ENCODE data around the gene VPREB3. TPM values are rescaled to one million over a fixed set of nuclear protein-coding genes. Genes with fewer than 3 reads are reported as not detected.
"Not testable (repeated sequence)": the region's sequence is repeated elsewhere in the genome, so short reads cannot be mapped to it uniquely, and the experiment has no call there.

VPREB3 gene
- total RNA-seq, 5 donors from 2014 or later (not counting 1 experiment from before 2014, with no cell fraction given): 1.5 to 2.6 (median 1.7) TPM; not detected in 1

GRCh38 chr22:23737696-23738095, 16.5 kb downstream of the VPREB3 start:
- Mint-ChIP-seq H3K4me3 (no peak overlapping the region), H3K4me1 (no peaks in the 10 kb centered on the region), H3K36me3 (no peaks in the 10 kb centered on the region), H3K27me3 (no peaks in the 10 kb centered on the region), H3K9me3 (no peaks in the 10 kb centered on the region), H3K27ac (no peak overlapping the region)
- DNase-seq (no peak), ATAC-seq (replicated peaks in 1 of 4) (no peak)
- ChIA-PET CTCF (no interaction called here), POLR2A (no interaction called here)
- no peak overlapping the region for H3K4me3 ChIP-seq (ENCODE audit: control insufficient read depth in 1 of 2, extremely low read depth in 1 of 2, low read length in 1 of 2)
- no peaks in the 10 kb centered on the region for H3K4me1 ChIP-seq (ENCODE audit: control insufficient read depth in 1 of 2, extremely low read depth in 1 of 2, insufficient read depth in 2 of 2, low read length in 2 of 2)
- H3K27ac ChIP-seq (ENCODE audit: low read length): no peak overlapping the region
- peaks cover 0 to 4% of the 10 kb centered on the region in 2 experiments for H3K27me3 ChIP-seq (replicated peaks in 1 of 2; ENCODE audit: control insufficient read depth in 2 of 2, extremely low read depth in 1 of 2, insufficient read depth in 2 of 2, low read length in 1 of 2)
- H3K36me3 ChIP-seq (ENCODE audit: control insufficient read depth in 2 of 2, extremely low read depth in 1 of 2, insufficient read depth in 1 of 2, low read length in 1 of 2): no peaks in the 10 kb centered on the region
- H3K9me3 ChIP-seq: no peaks in the 10 kb centered on the region

- H3K4me3 Mint-ChIP-seq; H3K9me3 Mint-ChIP-seq; CTCF ChIA-PET; H3K27ac Mint-ChIP-seq; H3K36me3 ChIP-seq (ENCODE audit: control insufficient read depth in 2 of 2, extremely low read depth in 1 of 2, insufficient read depth in 1 of 2, low read length in 1 of 2); H3K4me3 ChIP-seq (ENCODE audit: control insufficient read depth in 1 of 2, extremely low read depth in 1 of 2, low read length in 1 of 2); ATAC-seq (replicated peaks in 1 of 4); H3K27ac ChIP-seq (ENCODE audit: low read length); DNase-seq; H3K4me1 ChIP-seq (ENCODE audit: control insufficient read depth in 1 of 2, extremely low read depth in 1 of 2, insufficient read depth in 2 of 2, low read length in 2 of 2); POLR2A ChIA-PET; H3K36me3 Mint-ChIP-seq; H3K27me3 Mint-ChIP-seq; H3K9me3 ChIP-seq; H3K4me1 Mint-ChIP-seq: not testable (repeated sequence)
- 80% methylated on average over 1 of the region's 4 CpGs for WGBS (ENCODE audit: insufficient coverage)
- H3K27me3 ChIP-seq (replicated peaks in 1 of 2; ENCODE audit: control insufficient read depth in 2 of 2, extremely low read depth in 1 of 2, insufficient read depth in 2 of 2, low read length in 1 of 2): peaks cover 0 to 15% of the 10 kb centered on the region in 2 experiments
These were observed 26.1 kb downstream of the VPREB3 start for GRCh38 chr22:23728108-23728507.

- CTCF ChIA-PET: interaction anchor here in 1 of 2 donors (0.6 kb wide), 1 partner anchor 31 kb away, joined by 3 read pairs; no protein-coding TSS in a partner anchor
- POLR2A ChIA-PET: no interaction called here
- Mint-ChIP-seq H3K27me3 (peaks cover 3 to 5% of the 10 kb centered on the region in 2 donors), H3K9me3 (no peaks in the 10 kb centered on the region), H3K4me1 (peaks cover 0 to 3% (median 1%) of the 10 kb centered on the region in 3 donors), H3K27ac (no peak overlapping the region), H3K36me3 (no peaks in the 10 kb centered on the region), H3K4me3 (no peak overlapping the region)
- DNase-seq (no peak), ATAC-seq (replicated peaks in 1 of 4) (no peak)
- no peaks in the 10 kb centered on the region for H3K36me3 ChIP-seq (ENCODE audit: control insufficient read depth in 2 of 2, extremely low read depth in 1 of 2, insufficient read depth in 1 of 2, low read length in 1 of 2)
- no peaks in the 10 kb centered on the region for H3K4me1 ChIP-seq (ENCODE audit: control insufficient read depth in 1 of 2, extremely low read depth in 1 of 2, insufficient read depth in 2 of 2, low read length in 2 of 2)
- H3K27ac ChIP-seq (ENCODE audit: low read length): no peak overlapping the region
- H3K4me3 ChIP-seq (ENCODE audit: control insufficient read depth in 1 of 2, extremely low read depth in 1 of 2, low read length in 1 of 2): no peak overlapping the region
- peaks cover 0 to 10% of the 10 kb centered on the region in 2 experiments for H3K27me3 ChIP-seq (replicated peaks in 1 of 2; ENCODE audit: control insufficient read depth in 2 of 2, extremely low read depth in 1 of 2, insufficient read depth in 2 of 2, low read length in 1 of 2)
- H3K9me3 ChIP-seq: no peaks in the 10 kb centered on the region
- 100% methylated on average over 2 of the region's 2 CpGs for WGBS (ENCODE audit: insufficient coverage)
These were observed 31.5 kb downstream of the VPREB3 start for GRCh38 chr22:23722724-23723123.

GRCh38 chr22:23722160-23722559, 32.1 kb downstream of the VPREB3 start:
- ATAC-seq (replicated peaks in 1 of 4): no peak

GRCh38 chr22:23720855-23721254, 33.4 kb downstream of the VPREB3 start:
- DNase-seq: no peak
- no peaks in the 10 kb centered on the region for H3K27me3 Mint-ChIP-seq
- WGBS (ENCODE audit: insufficient coverage): no CpG with 5 or more reads among the region's 6 CpGs
- CTCF ChIA-PET: interaction anchor here in 1 of 2 donors (0.6 kb wide), 1 partner anchor 168 kb away, joined by 3 read pairs; no protein-coding TSS in a partner anchor
- Histone ChIP-seq H3K36me3 (ENCODE audit: control insufficient read depth in 2 of 2, extremely low read depth in 1 of 2, insufficient read depth in 1 of 2, low read length in 1 of 2) (no peaks in the 10 kb centered on the region), H3K4me1 (ENCODE audit: control insufficient read depth in 1 of 2, extremely low read depth in 1 of 2, insufficient read depth in 2 of 2, low read length in 2 of 2) (peaks cover 3 to 15% of the 10 kb centered on the region in 2 experiments), H3K27me3 (replicated peaks in 1 of 2; ENCODE audit: control insufficient read depth in 2 of 2, extremely low read depth in 1 of 2, insufficient read depth in 2 of 2, low read length in 1 of 2) (peaks cover 0 to 6% of the 10 kb centered on the region in 2 experiments), H3K9me3 (no peaks in the 10 kb centered on the region), H3K27ac (ENCODE audit: low read length) (no peak overlapping the region), H3K4me3 (ENCODE audit: control insufficient read depth in 1 of 2, extremely low read depth in 1 of 2, low read length in 1 of 2) (no peak overlapping the region)
- H3K9me3 Mint-ChIP-seq: no peaks in the 10 kb centered on the region
- ATAC-seq (replicated peaks in 1 of 4): no peak
- H3K4me3 Mint-ChIP-seq: no peak overlapping the region
- H3K27ac Mint-ChIP-seq: no peak overlapping the region
- POLR2A ChIA-PET: no interaction called here
- H3K4me1 Mint-ChIP-seq: peaks cover 5 to 10% (median 9%) of the 10 kb centered on the region in 3 donors
- H3K36me3 Mint-ChIP-seq: no peaks in the 10 kb centered on the region

More at GRCh38 chr22:23722160-23722559, 32.1 kb downstream of the VPREB3 start:
- peaks cover 3 to 5% of the 10 kb centered on the region in 2 donors for H3K27me3 Mint-ChIP-seq
- no peak for DNase-seq
- CTCF ChIA-PET: no interaction called here
- Histone ChIP-seq H3K27me3 (replicated peaks in 1 of 2; ENCODE audit: control insufficient read depth in 2 of 2, extremely low read depth in 1 of 2, insufficient read depth in 2 of 2, low read length in 1 of 2) (peaks cover 0 to 9% of the 10 kb centered on the region in 2 experiments), H3K27ac (ENCODE audit: low read length) (no peak overlapping the region), H3K9me3 (no peaks in the 10 kb centered on the region), H3K36me3 (ENCODE audit: control insufficient read depth in 2 of 2, extremely low read depth in 1 of 2, insufficient read depth in 1 of 2, low read length in 1 of 2) (no peaks in the 10 kb centered on the region), H3K4me1 (ENCODE audit: control insufficient read depth in 1 of 2, extremely low read depth in 1 of 2, insufficient read depth in 2 of 2, low read length in 2 of 2) (peaks cover 2 to 5% of the 10 kb centered on the region in 2 experiments), H3K4me3 (ENCODE audit: control insufficient read depth in 1 of 2, extremely low read depth in 1 of 2, low read length in 1 of 2) (no peak overlapping the region)
- peaks cover 4 to 7% (median 4%) of the 10 kb centered on the region in 3 donors for H3K4me1 Mint-ChIP-seq
- POLR2A ChIA-PET: interaction anchor here in 1 of 2 donors (0.6 kb wide), 1 partner anchor 9 kb away, joined by 3 read pairs; no protein-coding TSS in a partner anchor
- H3K27ac Mint-ChIP-seq: no peak overlapping the region
- no peaks in the 10 kb centered on the region for H3K36me3 Mint-ChIP-seq
- no peaks in the 10 kb centered on the region for H3K9me3 Mint-ChIP-seq
- no peak overlapping the region for H3K4me3 Mint-ChIP-seq
- 86% methylated on average over 2 of the region's 4 CpGs for WGBS (ENCODE audit: insufficient coverage)

GRCh38 chr22:23718371-23719165, 35.7 kb downstream of the VPREB3 start:
- no peak overlapping the region for H3K4me3 ChIP-seq (ENCODE audit: control insufficient read depth in 1 of 2, extremely low read depth in 1 of 2, low read length in 1 of 2)
- peaks cover 5 to 25% of the 10 kb centered on the region in 2 experiments for H3K4me1 ChIP-seq (ENCODE audit: control insufficient read depth in 1 of 2, extremely low read depth in 1 of 2, insufficient read depth in 2 of 2, low read length in 2 of 2)
- no peak overlapping the region for H3K27ac ChIP-seq (ENCODE audit: low read length)
- H3K4me1 Mint-ChIP-seq: peaks cover 19 to 26% (median 21%) of the 10 kb centered on the region in 3 donors
- 100% methylated on average over 4 of the region's 17 CpGs for WGBS (ENCODE audit: insufficient coverage)
- peak overlapping the region; percentile 17 to 83 (median 80) for H3K4me3 Mint-ChIP-seq
- no peaks in the 10 kb centered on the region for H3K27me3 Mint-ChIP-seq
- ATAC-seq (replicated peaks in 1 of 4): no peak
- H3K36me3 ChIP-seq (ENCODE audit: control insufficient read depth in 2 of 2, extremely low read depth in 1 of 2, insufficient read depth in 1 of 2, low read length in 1 of 2): peaks cover 0 to 11% of the 10 kb centered on the region in 2 donors
- no peaks in the 10 kb centered on the region for H3K9me3 Mint-ChIP-seq
- peaks cover 0 to 6% of the 10 kb centered on the region in 2 experiments for H3K27me3 ChIP-seq (replicated peaks in 1 of 2; ENCODE audit: control insufficient read depth in 2 of 2, extremely low read depth in 1 of 2, insufficient read depth in 2 of 2, low read length in 1 of 2)
- CTCF ChIA-PET: no interaction called here
- no peaks in the 10 kb centered on the region for H3K9me3 ChIP-seq
- POLR2A ChIA-PET: interaction anchor here in 1 of 2 donors (0.7 kb wide), 2 partner anchors 20 to 642 kb away, joined by 3 to 5 read pairs; no protein-coding TSS in a partner anchor
- H3K36me3 Mint-ChIP-seq: peaks cover 8% of the 10 kb centered on the region
- H3K27ac Mint-ChIP-seq: no peak overlapping the region
- no peak for DNase-seq
